ENCODE measurements around the gene SLC6A7. TPM values are rescaled to one million over a fixed set of nuclear protein-coding genes. Genes with fewer than 3 reads are reported as not detected.

Gene SLC6A7
- total RNA-seq = not detected
- polyA plus RNA-seq = not detected
- long read RNA-seq, donor 1 = 0 reads
- long read RNA-seq, donor 2 = 0 reads
- long read RNA-seq, donor 3 = 0 reads
- long read RNA-seq, donor 4 = 0 reads
- long read RNA-seq, donor 5 = 0 reads
- long read RNA-seq, donor 6 = 0 reads
- long read RNA-seq, donor 7 = 0 reads
- long read RNA-seq, donor 8 = 0 reads
- long read RNA-seq, donor 9 = 0 reads
- long read RNA-seq, donor 10 = 0 reads

- Histone ChIP-seq H3K27me3 (peaks cover 23% of the 10 kb centered on the region), H3K4me1 (replicated peaks in 1 of 2) (no peaks in the 10 kb centered on the region), H3K9me3 (replicated peaks in 1 of 3) (no peaks in the 10 kb centered on the region), H3K4me3 (no peak within 1 kb of the TSS), H3K27ac (no peak within 1 kb of the TSS), H3K36me3 (replicated peaks in 1 of 2) (no peaks in the 10 kb centered on the region)
- intact Hi-C loops (cut with DNase I) = no loop called here
- DNase-seq = no peak
- 5 to 10% (median 5%) methylated on average over 8 to 58 of the region's 58 CpGs for WGBS, 4 donors
- TF ChIP-seq POLR2A (IDR thresholded peaks at IDR 0.05) (no peak), CTCF (IDR thresholded peaks at IDR 0.05) (no peak)
Measured at GRCh38 chr5:150189728-150190502, at the start of gene SLC6A7. Gene SLC6A7, plus strand, starts transcription at chr5:150190062. Its CDS starts 266 bp downstream, at chr5:150190328.

- Histone ChIP-seq H3K9me3 (replicated peaks in 1 of 3) (no peaks in the 10 kb centered on the region), H3K27ac (peak overlapping the region in 2 of 5 donors; percentile 82 to 92), H3K27me3 (no peaks in the 10 kb centered on the region), H3K4me1 (replicated peaks in 1 of 2) (peaks cover 30 to 81% of the 10 kb centered on the region in 2 donors), H3K36me3 (replicated peaks in 1 of 2) (no peaks in the 10 kb centered on the region), H3K4me3 (no peak overlapping the region)
- TF ChIP-seq POLR2A (IDR thresholded peaks at IDR 0.05) (no peak), CTCF (IDR thresholded peaks at IDR 0.05) (no peak)
- 48 to 66% (median 57%) methylated on average over 5 to 11 of the region's 11 CpGs for WGBS, 4 donors
- DNase-seq = no peak
- intact Hi-C loops (cut with DNase I) = no loop called here
Measured at GRCh38 chr5:150140830-150141229, 49.0 kb upstream of the SLC6A7 start.

- WGBS, 4 donors = 71 to 81% (median 75%) methylated on average over 8 to 9 of the region's 9 CpGs
- DNase-seq = no peak
- Histone ChIP-seq H3K27me3 (no peaks in the 10 kb centered on the region), H3K36me3 (replicated peaks in 1 of 2) (no peaks in the 10 kb centered on the region), H3K4me1 (replicated peaks in 1 of 2) (peaks cover 30 to 81% of the 10 kb centered on the region in 2 donors), H3K4me3 (no peak overlapping the region), H3K27ac (peak overlapping the region in 3 of 5 donors; percentile 56 to 92 (median 82)), H3K9me3 (replicated peaks in 1 of 3) (no peaks in the 10 kb centered on the region)
- no peak for TF ChIP-seq POLR2A (IDR thresholded peaks at IDR 0.05)
- no peak for TF ChIP-seq CTCF (IDR thresholded peaks at IDR 0.05)
- intact Hi-C loops (cut with DNase I) = no loop called here
Measured at GRCh38 chr5:150141544-150142184, 48.2 kb upstream of the SLC6A7 start.
